ENCODE results near the gene PRMT7.

PRMT7 gene

DNA sequence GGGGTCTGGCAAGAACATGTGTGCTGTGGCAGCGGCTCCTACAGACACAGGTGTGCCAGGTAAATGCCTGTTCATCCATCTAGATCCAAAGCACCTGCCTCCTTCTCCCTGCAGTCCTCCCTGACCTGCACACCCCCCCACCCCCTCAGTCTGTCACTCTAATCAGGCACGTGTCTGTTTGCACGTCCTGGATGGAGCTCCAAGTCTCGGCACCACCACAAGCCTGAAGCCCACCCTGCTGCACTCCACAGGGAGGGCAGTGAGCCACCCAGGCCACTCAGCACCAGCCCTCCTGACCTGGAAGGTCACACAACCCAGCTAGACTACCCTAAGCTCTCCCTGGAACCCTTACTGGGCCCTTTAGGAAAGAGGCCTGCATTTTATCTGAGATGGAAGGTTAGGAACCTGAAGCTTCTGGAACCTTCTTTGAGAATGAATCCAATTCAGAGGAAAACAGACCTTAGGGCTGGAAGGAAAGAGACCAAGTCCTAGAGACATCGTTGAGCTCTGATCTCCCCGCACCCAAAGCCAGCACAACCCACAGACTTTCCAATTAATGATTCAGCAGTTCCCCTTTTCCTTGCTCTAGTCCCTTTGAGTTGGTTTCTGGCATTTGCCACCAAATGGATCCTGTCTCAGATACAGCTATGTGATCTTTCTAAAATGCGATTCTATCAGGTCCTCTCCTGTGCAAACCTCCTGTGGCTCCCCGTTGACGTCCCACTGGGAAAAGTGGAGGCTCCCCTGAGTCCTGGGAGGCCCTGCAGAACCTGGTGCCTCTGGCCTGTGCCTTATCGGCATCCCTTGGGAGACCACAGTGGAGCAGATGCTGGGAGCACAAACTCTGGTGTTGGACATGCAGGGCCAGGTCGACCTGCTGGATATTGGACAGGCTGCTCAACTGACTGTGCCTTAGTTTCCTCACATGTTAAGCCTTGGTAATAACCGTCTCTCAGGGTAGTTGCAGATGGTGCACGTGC, 67.9 kb downstream of the PRMT7 start:
- DNase-seq: no peak

DNA sequence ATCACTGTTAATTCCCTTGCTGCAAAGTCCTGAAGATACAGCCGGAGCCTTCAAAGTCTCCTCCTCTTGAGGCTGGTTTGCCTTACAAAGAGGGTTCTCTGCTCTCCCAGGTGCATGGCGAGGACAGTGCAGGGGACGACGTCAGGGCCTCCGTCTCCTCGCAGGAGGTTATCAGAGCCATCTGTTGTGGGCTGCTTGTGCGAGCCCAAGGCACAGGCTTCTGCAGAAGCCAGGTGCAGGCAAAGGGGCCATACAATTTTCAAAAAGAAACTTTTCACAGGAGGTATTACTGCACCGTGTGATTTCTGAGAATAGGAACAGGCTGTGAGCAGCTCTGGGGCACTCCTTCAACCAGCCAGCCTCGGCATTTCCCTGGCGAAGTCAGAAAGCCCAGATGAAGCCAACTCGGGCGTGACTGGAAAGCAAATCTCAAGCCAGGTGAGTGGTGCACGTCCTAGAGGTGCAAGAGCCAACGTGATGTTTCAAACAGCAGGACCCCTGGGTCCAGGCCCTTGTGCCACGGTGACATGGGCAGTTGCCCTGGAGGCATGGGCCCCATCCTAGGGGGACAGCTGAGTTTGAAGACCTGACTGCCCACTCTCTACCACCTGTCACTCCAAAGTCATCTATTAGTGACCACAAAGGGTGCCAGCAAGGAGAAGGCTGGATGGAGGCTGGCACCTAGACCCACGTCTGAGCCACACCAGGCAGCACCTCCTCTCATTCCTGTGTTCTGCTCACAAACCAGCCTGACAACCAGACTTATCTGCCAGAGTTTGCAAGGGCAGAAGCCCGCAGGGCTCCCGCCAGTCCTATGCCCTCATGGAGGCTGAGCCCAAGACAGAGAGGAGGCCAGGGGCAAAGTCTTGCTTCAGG, 68.9 kb downstream of the PRMT7 start:
- DNase-seq: no peak

DNA sequence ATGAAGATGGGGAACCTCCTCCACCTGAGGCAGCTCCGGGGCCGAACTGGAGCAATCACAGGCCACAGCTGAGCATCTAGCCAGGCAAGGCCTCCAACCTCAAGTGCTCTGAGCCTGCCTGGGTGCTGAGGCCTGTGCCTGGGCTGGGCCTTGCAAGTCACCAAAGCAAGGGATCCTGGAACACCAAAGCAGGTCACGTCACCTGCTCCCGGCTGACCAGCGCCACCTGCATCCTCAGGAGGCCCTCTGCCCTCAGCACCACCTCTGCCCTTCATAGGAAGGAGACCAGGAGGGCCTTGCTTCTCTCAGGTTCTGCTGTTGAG, 69.5 kb downstream of the PRMT7 start:
- no peak for DNase-seq

DNA sequence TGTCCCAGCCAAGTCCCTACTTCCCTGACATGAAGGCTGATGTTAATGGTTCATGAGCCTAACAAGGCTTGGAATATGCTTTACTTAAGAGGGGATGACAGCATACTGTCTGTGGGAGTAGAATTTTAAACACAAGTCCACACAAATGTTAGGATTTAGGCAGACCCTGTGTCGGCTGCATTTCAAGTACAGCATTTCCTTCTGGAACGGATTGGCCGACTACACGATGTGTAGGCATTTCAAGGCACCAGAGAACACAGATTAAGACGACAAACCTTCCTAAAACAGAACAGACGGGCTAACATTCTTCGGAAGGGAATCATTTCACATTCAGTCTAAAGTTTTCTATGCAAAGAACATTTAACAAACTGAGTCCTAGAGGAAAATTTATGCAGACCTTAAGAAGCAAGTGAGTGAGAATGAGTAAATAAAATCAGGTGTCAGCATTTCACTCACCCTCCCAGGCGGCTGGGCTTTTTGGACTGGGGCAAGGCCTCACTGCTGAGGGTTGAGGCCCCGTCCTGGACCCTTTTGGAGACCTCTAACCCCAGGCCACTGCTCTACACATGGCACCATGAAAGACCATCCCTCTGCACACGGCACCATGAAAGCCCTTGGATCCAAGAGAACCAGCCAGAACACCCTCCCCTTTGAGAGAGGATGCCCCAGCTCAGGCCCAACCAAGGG, 70.0 kb downstream of the PRMT7 start:
- DNase-seq: no peak

DNA sequence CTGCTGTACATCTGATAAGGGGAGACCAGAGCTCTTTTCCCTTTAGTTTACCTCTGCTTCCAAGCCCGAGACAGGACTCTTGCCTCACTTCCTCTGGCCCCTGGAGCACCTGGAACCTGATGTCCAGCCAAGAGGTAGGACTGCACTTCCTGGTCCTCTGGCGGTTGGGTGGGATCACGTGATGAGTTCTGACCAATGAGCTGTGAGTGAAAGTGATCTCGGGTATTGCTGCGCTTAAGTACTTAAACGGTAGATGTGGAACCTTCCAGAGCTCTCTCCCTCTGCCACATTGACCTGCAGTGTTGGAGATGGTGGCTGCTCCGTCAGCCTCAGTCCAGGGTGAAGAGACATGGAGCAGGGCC, 70.5 kb downstream of the PRMT7 start:
- no peak for DNase-seq

DNA sequence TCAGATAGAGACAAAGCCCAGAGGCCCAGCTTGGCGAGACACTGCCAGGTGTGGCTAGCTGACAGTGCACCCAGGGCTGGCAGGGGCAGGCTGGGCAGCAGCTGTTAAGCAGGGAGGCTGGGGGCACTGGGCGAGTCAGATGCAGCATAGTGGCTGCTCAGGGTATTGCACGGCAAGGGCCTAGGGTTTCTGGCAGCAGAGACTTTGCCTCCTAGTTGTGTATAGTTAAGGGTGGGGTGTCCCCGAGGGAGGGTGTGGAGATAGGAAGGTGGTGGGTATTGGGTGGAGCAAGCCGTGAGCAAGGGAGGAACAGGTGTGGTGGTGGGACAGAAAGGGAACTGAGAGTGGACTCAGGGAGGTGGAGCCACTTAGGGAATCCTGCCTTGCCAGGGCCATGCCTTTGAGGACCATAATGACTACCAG, 71.5 kb downstream of the PRMT7 start:
- peak; percentile 54 for DNase-seq

DNA sequence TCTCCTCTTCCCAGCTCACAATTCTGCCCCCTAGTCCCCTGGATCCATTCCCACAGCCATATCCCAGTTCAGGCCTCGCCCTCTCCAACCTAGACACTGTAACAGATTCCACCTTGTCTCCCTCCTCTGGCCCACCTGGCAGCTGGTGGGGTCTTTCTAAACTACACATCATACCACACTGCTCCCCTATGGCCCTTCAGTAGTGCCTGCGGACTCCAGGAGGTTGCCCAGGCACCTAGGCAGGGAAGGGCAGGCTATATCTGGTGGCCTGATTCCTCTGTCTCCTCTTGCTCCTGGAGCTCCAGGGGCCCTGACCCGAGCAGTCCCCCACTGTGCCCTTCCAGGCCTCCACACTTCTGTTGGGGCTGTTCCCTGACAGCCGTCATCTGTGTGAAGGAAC, 73.0 kb downstream of the PRMT7 start:
- no peak for DNase-seq

DNA sequence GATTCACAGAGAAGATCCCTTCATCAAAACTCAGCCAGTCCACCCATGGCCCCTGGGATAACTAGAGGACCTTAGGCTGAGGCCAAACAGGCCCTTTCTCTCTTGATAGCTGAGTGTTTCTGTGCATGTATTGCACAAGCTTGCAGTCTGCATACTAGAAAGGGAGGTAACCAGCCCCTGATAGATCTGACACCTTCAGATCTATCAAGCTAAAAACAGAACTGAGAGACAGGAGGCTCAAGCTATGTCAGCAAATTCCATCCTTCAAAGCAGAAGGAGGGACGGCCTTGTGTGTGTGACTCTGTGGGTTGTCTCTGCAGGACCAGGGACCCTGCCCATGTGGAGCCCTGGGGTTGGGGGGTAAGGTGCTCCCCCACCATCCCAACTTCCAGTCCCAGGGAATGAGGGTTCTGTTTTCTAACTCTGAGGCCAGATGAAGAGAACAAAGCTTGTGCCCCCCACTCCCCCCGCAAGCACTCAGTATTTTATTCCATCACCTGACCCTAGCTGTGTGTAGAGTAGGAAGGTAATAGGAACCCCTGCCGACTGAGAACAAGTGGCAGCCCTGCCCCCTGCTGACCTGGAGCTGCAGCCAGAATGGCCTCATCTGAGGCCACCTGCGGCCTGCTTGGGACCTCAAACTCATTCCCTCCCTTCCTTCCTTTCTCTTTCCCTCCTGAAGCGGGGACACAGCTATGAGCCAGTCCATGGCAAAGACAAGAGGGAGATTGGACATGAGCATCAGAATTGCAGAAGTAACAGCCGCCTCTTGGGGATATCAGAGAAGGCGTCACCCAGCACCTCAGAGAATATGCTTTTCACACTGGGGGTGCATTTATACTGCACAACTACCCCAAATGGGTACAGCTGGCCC, 73.7 kb downstream of the PRMT7 start:
- no peak for DNase-seq

DNA sequence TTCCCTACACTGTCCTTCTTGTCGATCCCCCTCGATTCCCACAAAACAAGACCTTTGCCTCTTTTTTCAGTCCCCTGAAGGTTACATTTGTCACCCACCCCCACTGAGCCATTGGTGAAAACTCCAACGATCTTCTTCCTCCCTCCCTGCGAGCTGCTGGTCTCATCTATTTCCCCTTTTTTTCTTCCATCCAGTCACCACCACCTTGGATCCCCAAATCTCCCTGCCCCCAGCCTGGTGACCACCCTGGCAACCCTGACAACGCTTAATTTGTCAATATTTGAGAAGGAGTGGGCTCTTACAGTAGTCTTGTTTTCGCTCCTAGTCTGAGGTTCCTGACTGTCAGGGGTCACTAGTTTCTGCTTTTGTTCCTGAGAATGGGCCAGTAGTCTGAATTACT, 74.6 kb downstream of the PRMT7 start:
- DNase-seq: no peak

DNA sequence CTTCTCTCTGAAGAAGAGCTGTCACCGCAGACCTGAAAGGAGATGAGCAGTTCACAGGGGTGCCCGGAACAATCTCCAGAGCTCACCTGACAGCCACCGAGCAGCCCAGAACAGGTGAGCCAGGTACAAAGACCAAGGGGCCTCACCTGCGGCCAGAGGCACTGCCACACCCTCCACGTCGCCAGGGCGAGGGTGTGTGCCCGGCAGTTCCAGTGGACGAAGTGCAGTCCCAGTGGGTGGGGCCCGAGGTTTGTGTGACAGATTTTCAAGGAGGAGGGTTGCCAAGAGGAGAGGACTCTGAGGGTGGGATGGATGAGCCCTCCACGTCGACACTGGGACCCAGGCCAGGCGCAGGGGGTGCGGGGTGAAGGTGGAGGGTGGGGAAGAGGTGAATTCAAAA, 75.8 kb downstream of the PRMT7 start:
- no peak for DNase-seq

DNA sequence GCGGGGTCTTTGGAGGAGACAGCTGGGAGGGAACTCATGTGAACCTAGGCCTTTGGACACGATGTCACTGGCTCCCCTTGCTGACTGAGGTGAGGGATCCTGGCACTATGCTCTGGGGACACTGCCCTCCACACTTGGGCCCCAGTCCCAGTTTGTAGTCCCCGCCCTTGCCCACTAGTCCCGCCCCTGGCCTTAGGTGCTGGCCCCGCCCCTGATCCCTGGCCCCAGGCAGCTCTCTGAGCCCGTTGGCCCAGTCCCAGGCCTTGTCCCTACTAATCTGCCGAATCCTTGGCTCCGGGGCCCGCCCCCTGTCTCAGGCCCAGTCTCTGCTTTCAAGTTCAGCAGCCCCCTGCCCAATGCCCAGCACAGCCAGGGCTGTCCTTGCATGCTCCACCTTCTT, 76.5 kb downstream of the PRMT7 start:
- DNase-seq: no peak

DNA sequence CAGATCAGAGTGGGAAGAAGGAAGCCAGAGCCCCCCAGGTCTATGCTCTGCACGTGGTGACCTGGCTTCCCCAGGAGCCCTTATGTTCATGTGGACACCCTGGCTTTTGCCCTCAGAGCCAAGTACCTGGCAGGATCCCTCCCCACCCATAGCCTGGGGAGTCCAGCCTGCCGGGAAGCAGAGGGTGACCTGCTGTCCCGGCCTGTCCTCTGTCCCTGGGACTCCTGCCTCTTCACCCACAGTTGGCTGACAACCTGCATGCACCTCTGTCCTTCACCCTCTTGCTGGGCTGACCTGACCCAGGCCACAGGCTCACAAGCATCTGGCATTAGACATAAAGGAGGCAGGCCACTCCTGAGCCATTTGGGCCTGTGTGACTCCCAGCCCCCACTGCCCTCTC, 77.3 kb downstream of the PRMT7 start:
- no peak for DNase-seq

DNA sequence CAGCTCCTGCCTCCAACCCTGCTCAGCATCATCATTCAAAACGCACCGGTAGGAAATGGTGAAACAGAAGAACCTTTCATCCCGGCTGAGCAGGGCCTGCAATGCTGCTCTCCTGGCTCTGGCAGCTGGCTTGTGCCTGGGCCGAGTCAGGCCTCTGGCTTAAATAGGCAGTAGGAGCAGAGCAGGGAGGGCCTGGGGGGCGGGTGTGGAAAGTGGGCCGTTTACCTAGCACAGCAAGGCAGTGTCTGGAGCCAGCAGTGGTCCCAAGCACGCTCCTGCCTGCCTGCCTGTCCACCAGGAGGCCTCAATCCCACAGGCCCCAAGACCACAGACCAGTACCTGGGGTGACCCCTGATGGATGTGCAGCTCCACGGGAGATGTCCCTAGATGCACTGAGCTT, 78.2 kb downstream of the PRMT7 start:
- no peak for DNase-seq

DNA sequence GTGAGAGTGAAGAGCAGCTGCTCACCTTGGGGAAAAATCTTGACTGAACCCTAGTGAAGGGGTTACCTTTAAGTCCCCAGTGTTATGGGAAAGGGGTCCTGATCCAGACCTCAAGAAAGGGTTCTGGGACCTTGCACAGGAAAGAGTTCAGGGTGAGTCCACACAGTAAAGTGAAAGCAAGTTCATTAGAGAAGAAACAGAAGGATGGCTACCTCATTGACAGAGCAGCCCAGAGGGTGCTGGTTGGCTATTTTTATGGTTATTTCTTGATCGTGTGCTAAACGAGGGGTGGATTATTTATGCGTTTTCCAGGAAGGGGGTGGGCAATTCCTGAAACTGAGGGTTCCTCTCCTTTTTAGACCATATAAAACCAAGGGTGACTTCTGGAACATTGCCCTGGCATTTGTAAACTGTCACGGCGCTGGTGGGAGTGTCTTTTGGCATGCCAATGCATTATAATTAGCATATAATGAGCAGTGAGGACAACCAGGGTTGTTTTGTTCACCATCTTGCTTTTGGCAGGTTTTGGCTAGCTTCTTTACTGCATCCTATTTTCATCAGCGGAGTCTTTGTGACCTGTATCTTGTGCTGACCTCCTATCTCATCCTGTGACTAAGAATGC, 79.0 kb downstream of the PRMT7 start:
- DNase-seq: no peak

DNA sequence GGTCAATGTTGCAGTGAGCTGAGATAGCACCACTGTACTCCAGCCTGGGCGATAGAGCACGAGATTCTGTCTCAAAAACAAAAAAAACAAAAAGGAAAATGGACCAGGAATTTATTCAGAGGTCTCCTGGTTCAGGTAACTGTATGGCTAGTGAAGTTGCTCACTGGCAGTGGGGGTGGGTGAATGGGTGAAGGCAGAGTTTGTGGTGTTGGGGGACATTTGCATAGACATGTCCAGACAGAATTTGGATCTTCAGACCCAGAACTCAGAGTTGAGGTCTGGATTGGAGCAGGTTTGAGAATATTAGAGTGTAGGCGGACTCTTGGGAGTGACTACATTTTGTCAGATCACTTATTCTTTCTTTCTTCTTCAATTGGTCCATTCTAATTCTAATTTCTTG, 82.5 kb downstream of the PRMT7 start:
- DNase-seq: no peak

DNA sequence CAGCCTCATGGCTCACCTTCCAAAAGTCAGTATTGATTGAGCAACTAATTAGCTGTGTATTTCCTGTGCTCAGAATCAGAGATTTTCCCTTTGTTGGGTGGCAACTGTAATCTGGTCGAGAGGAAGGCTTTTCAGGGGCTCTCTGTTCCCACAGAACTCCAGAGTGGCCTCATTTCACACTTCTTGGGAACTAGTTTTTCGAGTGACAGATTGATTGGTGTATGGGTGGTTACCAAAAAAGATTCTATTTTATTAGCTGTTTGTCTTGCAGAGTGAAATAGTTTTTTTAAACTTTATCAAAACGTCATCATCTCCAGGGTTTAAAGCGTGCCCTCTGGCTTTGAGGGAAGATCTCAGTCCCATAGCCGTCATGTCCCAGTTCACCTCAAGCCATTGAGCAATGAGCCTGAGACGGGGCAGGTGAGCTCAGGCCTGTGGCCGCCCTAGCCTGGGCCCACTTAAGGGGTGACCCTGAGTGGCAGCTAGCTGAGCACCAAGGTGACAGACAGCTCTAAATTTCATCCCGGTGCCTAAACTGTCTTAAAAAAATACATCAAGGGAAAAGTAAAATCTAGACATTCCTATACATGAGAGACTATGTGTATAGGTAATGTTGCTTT, 84.5 kb downstream of the PRMT7 start:
- DNase-seq: no peak

DNA sequence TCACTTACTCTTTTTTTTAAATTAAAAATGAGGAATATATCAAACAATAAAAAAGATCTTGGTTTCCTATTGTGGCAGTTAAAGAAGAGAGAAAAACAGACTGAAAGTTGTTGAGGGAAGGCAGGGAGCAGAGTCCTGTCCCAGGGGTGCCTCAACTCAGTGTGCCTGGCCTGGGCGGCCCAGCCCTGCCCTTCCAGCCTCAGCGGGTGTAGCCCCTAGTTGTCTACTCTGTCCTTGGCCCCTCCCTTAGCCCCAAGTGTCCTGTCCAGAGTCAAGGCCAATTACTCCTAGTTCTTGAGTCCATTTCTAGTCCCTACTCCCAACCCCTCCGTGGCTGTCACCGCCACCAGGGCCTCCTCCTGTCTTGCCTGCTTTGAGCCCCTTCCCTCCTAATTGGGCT, 85.0 kb downstream of the PRMT7 start:
- DNase-seq: no peak

DNA sequence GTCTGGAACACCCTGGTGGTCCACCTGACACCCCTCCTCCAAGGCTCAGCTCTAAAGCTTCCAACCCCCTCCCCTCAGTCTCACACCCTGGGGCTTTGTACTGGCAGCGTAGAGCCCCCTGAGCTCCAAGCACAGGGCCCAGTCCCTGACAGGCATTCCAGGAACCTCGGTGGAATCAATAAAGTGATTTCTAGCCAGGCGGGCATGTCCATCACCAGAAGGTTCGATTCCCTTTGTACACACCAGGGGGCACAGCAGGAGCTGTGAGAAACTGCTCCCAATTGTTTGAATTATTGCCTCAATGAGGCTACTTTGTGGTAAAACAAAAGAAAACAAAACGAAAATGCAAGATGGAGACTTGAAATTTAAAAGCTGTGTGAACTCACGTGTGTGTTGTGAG, 85.7 kb downstream of the PRMT7 start:
- peak; percentile 47 for DNase-seq

DNA sequence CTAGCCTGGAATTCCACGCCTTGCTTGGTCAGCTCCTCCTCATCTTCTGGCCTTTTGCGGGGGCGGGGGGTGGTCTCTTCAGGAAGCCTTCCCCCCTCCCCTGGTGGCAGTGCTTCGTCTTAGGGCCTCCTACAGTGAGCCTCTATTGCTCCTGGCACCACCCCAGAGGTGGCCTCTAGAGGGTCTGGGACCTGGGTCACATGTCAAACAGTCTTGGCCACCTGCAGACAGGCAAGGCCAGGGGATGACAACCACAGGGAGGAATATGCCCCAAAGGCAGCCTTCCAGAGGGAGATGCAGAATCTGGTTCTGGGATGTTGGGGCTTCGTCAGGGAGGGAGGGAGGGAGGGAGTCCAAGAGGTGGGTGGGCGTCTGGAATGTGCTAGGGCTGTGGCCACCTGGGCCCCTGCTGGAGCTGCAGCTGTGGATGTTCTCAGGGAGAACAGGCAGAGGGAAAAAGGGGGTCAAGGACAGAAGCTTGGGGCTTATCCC, 86.9 kb downstream of the PRMT7 start:
- DNase-seq: no peak

DNA sequence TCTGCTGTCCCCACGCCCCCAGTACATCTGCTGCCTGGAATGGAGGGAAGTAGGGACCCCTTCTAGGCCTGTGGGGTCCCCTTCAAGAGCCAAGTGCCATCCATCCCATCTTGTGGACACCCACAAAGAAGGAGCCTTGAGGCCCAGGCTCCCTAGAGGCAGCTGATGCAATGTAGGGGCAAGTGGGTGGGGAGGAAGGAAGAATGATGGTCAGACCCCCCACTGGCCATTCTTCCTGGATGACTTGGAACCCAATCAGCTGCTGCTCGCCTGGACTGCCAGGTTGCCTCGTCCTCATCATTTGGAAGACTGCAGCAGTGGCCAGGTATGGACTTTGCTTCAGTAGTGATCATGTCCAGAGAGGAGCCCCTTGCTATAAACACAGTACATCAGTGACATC, 88.6 kb downstream of the PRMT7 start:
- DNase-seq: no peak

All from stimulated activated CD8-positive, alpha-beta memory T cell treated with anti-CD3 and anti-CD28 coated beads, Interleukin-4, amount 100 ng/mL, for 48 hours (primary cell).